HG03103 (cell line): ENCODE measurements around the gene BIRC2.

Source experiments
- ATAC-seq: cut with Tn5 transposase; IDR thresholded peaks from one replicate; pipeline ENCODE4 v1.9.1; 2021; ENCODE audit warnings: low read depth; ENCODE audit not compliant: unreplicated experiment

The BIRC2 gene

GRCh38 chr11:102398297-102398696, 51.3 kb downstream of the BIRC2 start:
- no peak for ATAC-seq

GRCh38 chr11:102399189-102399588, 52.2 kb downstream of the BIRC2 start:
- ATAC-seq: no peak

- ATAC-seq: no peak
Measured at GRCh38 chr11:102400603-102401002, 53.6 kb downstream of the BIRC2 start.

- no peak for ATAC-seq
Measured at GRCh38 chr11:102401905-102402304, 54.9 kb downstream of the BIRC2 start.

GRCh38 chr11:102402548-102402947, 55.5 kb downstream of the BIRC2 start:
- ATAC-seq: no peak

GRCh38 chr11:102405501-102405900, 58.5 kb downstream of the BIRC2 start:
- no peak for ATAC-seq

- ATAC-seq: no peak
Measured at GRCh38 chr11:102406099-102406498, 59.1 kb downstream of the BIRC2 start.

GRCh38 chr11:102407901-102408300, 60.9 kb downstream of the BIRC2 start:
- ATAC-seq: no peak

- no peak for ATAC-seq
Measured at GRCh38 chr11:102408339-102408738, 61.3 kb downstream of the BIRC2 start.

GRCh38 chr11:102410382-102410784, 63.4 kb downstream of the BIRC2 start:
- ATAC-seq: no peak

- ATAC-seq: no peak
Measured at GRCh38 chr11:102411142-102411541, 64.1 kb downstream of the BIRC2 start.

GRCh38 chr11:102413497-102413896, 66.5 kb downstream of the BIRC2 start:
- ATAC-seq: no peak

GRCh38 chr11:102414559-102414958, 67.5 kb downstream of the BIRC2 start:
- no peak for ATAC-seq

GRCh38 chr11:102415304-102415916, 68.4 kb downstream of the BIRC2 start:
- no peak for ATAC-seq

- peak; percentile 45 for ATAC-seq
Measured at GRCh38 chr11:102416976-102417375, 70.0 kb downstream of the BIRC2 start.

- ATAC-seq: no peak
Measured at GRCh38 chr11:102419181-102419580, 72.2 kb downstream of the BIRC2 start.

- ATAC-seq: no peak
Measured at GRCh38 chr11:102420547-102420946, 73.5 kb downstream of the BIRC2 start.

GRCh38 chr11:102421261-102421660, 74.2 kb downstream of the BIRC2 start:
- ATAC-seq: no peak

GRCh38 chr11:102422817-102423712, 76.1 kb downstream of the BIRC2 start:
- no peak for ATAC-seq

GRCh38 chr11:102423936-102424335, 76.9 kb downstream of the BIRC2 start:
- no peak for ATAC-seq

GRCh38 chr11:102426000-102426399, 79.0 kb downstream of the BIRC2 start:
- no peak for ATAC-seq

GRCh38 chr11:102426570-102426969, 79.6 kb downstream of the BIRC2 start:
- ATAC-seq: no peak
